D721Med (cell line): ENCODE results near the gene SLC24A3.

Experiments
- DNase-seq: peaks from one replicate; pipeline ENCODE4 v3.0.0; 2011; ENCODE audit warnings: low spot score; ENCODE audit not compliant: insufficient read length
- FAIRE-seq: peaks from 2 replicates; lab custom pipeline; 2011; peaks lifted over from hg19 to GRCh38; lab: Jason Lieb, UNC
- CTCF ChIP-seq: IDR thresholded peaks from 2 replicates; pipeline ENCODE4 v1.5.1; 2012; ENCODE audit warnings: mild to moderate bottlenecking, control low read depth; ENCODE audit not compliant: insufficient read depth; ENCODE audit errors: missing control alignments

SLC24A3 gene

GRCh38 chr20:19524691-19525090 lies 312.2 kb downstream of the SLC24A3 start:
- FAIRE-seq (no peak), DNase-seq (no peak)
- TF ChIP-seq CTCF = no peak

GRCh38 chr20:19527509-19527908 lies 315.1 kb downstream of the SLC24A3 start:
- FAIRE-seq (no peak), DNase-seq (no peak)
- no peak for TF ChIP-seq CTCF

GRCh38 chr20:19528286-19529030 lies 316.0 kb downstream of the SLC24A3 start:
- no peak for TF ChIP-seq CTCF
- FAIRE-seq (no peak), DNase-seq (no peak)

GRCh38 chr20:19530006-19530405 lies 317.6 kb downstream of the SLC24A3 start:
- TF ChIP-seq CTCF = no peak
- DNase-seq (no peak), FAIRE-seq (no peak)

GRCh38 chr20:19531446-19531845 lies 319.0 kb downstream of the SLC24A3 start:
- FAIRE-seq (no peak), DNase-seq (no peak)
- no peak for TF ChIP-seq CTCF

- no peak for FAIRE-seq
- no peak for DNase-seq
- TF ChIP-seq CTCF = no peak
Observed at GRCh38 chr20:19538556-19538955, 326.1 kb downstream of the SLC24A3 start.

- DNase-seq = no peak
- no peak for FAIRE-seq
- no peak for TF ChIP-seq CTCF
Observed at GRCh38 chr20:19539191-19539590, 326.7 kb downstream of the SLC24A3 start.
